HCT116 (cell line): ENCODE data around the gene THSD7B. TPM values are rescaled to one million over a fixed set of nuclear protein-coding genes. Genes with fewer than 3 reads are reported as not detected.

Experiments used
- ATAC-seq: fragments of 200-7000 bp; cut with Tn5 transposase; 2 replicates; pipeline ENCODE4 v1.9.1; 2020; ENCODE audit warnings: mild to moderate bottlenecking, moderate library complexity
- BruUV-seq: library from RNA; stranded (reverse); fragments of 400-500 nt; replicated peaks from 2 replicates; lab custom pipeline; 2021; lab: Mats Ljungman, UMichigan
- CTCF ChIA-PET: fragments of 300-600 bp; sonication (Branson Sonifier 250); formaldehyde crosslinking; loops from one replicate; lab custom pipeline; 2021; ENCODE audit warnings: antibody characterized with exemption; lab: Charles Lee
- POLR2A ChIA-PET: fragments of 300-600, 350-600 bp; sonication (Branson Sonifier 250); formaldehyde crosslinking; loops from one replicate; lab custom pipeline; 2021; ENCODE audit warnings: antibody characterized with exemption; lab: Charles Lee
- RAD21 ChIA-PET, 2 experiments: fragments of 300-600 bp; sonication (Branson Sonifier 250); formaldehyde crosslinking; loops; one replicate each; lab custom pipeline; 2023; ENCODE audit warnings: low total read pairs in 2 of 2; ENCODE audit not compliant: uncharacterized antibody in 2 of 2, unreplicated experiment in 2 of 2, low non-redundant PET in 1 of 2; lab: Charles Lee
- DNase-seq: peaks from one replicate; pipeline ENCODE4 v3.0.0-alpha.2; 2010; ENCODE audit warnings: low read depth, low spot score
- H2AFZ ChIP-seq: fragments of 200-600 bp; shearing (Covaris generic), sonication (generic); 2 replicates; pipeline ENCODE4 v1.6.1; 2017; ENCODE audit warnings: low read depth, mixed run types, mixed read lengths, antibody characterized with exemption, low read length; ENCODE audit not compliant: poor library complexity, severe bottlenecking
- H3K27ac ChIP-seq: 2 replicates; pipeline ENCODE4 v1.5.1; 2012; ENCODE audit warnings: low read depth, low read length
- H3K27me3 ChIP-seq: fragments of 200-600 bp; sonication (generic); 2 replicates; pipeline ENCODE4 v1.6.1; 2016; ENCODE audit warnings: mixed run types, low read length, mixed read lengths; ENCODE audit not compliant: insufficient read depth
- H3K36me3 ChIP-seq, 2 experiments: fragments of 200-500 bp in 1 of 2; fragments of 200-600 bp in 1 of 2; sonication (Bioruptor generic) in 1 of 2; sonication (generic) in 1 of 2; 2 replicates each; pipeline versions ENCODE4 v1.5.1 to v1.6.1; 2014 to 2016; ENCODE audit warnings: low read length in 2 of 2, inconsistent platforms in 1 of 2, mixed read lengths in 1 of 2, mixed run types in 1 of 2; ENCODE audit not compliant: insufficient read depth in 2 of 2, control insufficient read depth in 1 of 2
- H3K4me1 ChIP-seq, 2 experiments: fragments of 200-600 bp in 1 of 2; sonication (generic) in 1 of 2; 2 replicates each; pipeline versions ENCODE4 v1.5.1 to v1.6.1; 2012 to 2017; ENCODE audit warnings: low read length in 2 of 2, inconsistent platforms in 1 of 2, mild to moderate bottlenecking in 1 of 2, mixed read lengths in 1 of 2, mixed run types in 1 of 2, moderate library complexity in 1 of 2; ENCODE audit not compliant: insufficient read depth in 2 of 2, control insufficient read depth in 1 of 2
- H3K4me2 ChIP-seq: fragments of 200-600 bp; sonication (generic); 2 replicates; pipeline ENCODE4 v1.6.1; 2017; ENCODE audit warnings: mixed run types, low read length, mixed read lengths
- H3K4me3 ChIP-seq, 2 experiments: fragments of 200-600 bp in 1 of 2; sonication (generic) in 1 of 2; replicated peaks in 1 of 2; 2 replicates each; pipeline ENCODE4 v1.5.1; 2011 to 2016; ENCODE audit warnings: low read length in 2 of 2, control low read depth in 1 of 2, low read depth in 1 of 2, mild to moderate bottlenecking in 1 of 2, mixed read lengths in 1 of 2, mixed run types in 1 of 2
- H3K79me2 ChIP-seq: fragments of 200-600 bp; sonication (generic); 2 replicates; pipeline ENCODE4 v1.6.1; 2017; ENCODE audit warnings: mild to moderate bottlenecking, mixed run types, low read length, moderate library complexity, mixed read lengths; ENCODE audit not compliant: insufficient read depth
- H3K9ac ChIP-seq: fragments of 200-600 bp; sonication (generic); 2 replicates; pipeline ENCODE4 v1.6.1; 2016; ENCODE audit warnings: low read length, mixed read lengths
- H3K9me2 ChIP-seq: fragments of 200-600 bp; sonication (generic), shearing (Covaris generic); 2 replicates; pipeline ENCODE4 v1.6.1; 2017; ENCODE audit warnings: mixed run types, mild to moderate bottlenecking, moderate library complexity; ENCODE audit not compliant: insufficient read depth
- H3K9me3 ChIP-seq, 2 experiments: fragments of 200-500 bp in 1 of 2; fragments of 200-600 bp in 1 of 2; sonication (Bioruptor generic) in 1 of 2; sonication (generic) in 1 of 2; 2 replicates each; pipeline ENCODE4 v1.6.1; 2014 to 2017; ENCODE audit warnings: low read length in 2 of 2, mixed read lengths in 2 of 2, inconsistent platforms in 1 of 2, low read depth in 1 of 2, mild to moderate bottlenecking in 1 of 2, mixed run types in 1 of 2, moderate library complexity in 1 of 2; ENCODE audit not compliant: control insufficient read depth in 1 of 2, insufficient read depth in 1 of 2
- H4K20me1 ChIP-seq: fragments of 200-600 bp; sonication (generic), shearing (Covaris generic); 2 replicates; pipeline ENCODE4 v1.6.1; 2017; ENCODE audit warnings: mixed run types, mild to moderate bottlenecking, moderate library complexity; ENCODE audit not compliant: insufficient read depth
- ATF3 ChIP-seq: IDR thresholded peaks from 2 replicates; pipeline ENCODE4 v1.6.1; 2012
- CBX3 ChIP-seq: IDR thresholded peaks from 2 replicates; pipeline ENCODE4 v1.6.1; 2012; ENCODE audit warnings: low read depth
- CEBPB ChIP-seq: IDR thresholded peaks from 2 replicates; pipeline ENCODE4 v1.6.1; 2012; ENCODE audit warnings: low read depth
- EGR1 ChIP-seq: IDR thresholded peaks from 2 replicates; pipeline ENCODE4 v1.6.1; 2012; ENCODE audit warnings: low read depth
- EZH2phosphoT487 ChIP-seq: fragments of 200-600 bp; IDR thresholded peaks from 2 replicates; pipeline ENCODE4 v1.6.1; 2018; ENCODE audit warnings: antibody characterized with exemption, borderline replicate concordance
- FOSL1 ChIP-seq: IDR thresholded peaks from 2 replicates; pipeline ENCODE4 v1.6.1; 2012; ENCODE audit warnings: low read depth
- JUND ChIP-seq: IDR thresholded peaks from 2 replicates; pipeline ENCODE4 v1.6.1; 2012
- REST ChIP-seq: IDR thresholded peaks from 2 replicates; pipeline ENCODE4 v1.6.1; 2012; ENCODE audit warnings: low read depth
- SIN3A ChIP-seq: IDR thresholded peaks from 2 replicates; pipeline ENCODE4 v1.6.1; 2012; ENCODE audit warnings: low read depth
- SP1 ChIP-seq: IDR thresholded peaks from 2 replicates; pipeline ENCODE4 v1.6.1; 2012; ENCODE audit warnings: low read depth
- SRF ChIP-seq: IDR thresholded peaks from 2 replicates; pipeline ENCODE4 v1.6.1; 2012; ENCODE audit warnings: low read depth
- TCF7L2 ChIP-seq: IDR thresholded peaks from 2 replicates; pipeline ENCODE4 v1.7.0; 2011; ENCODE audit warnings: borderline replicate concordance, inconsistent platforms; ENCODE audit not compliant: insufficient read depth, insufficient read length; ENCODE audit errors: extremely low read depth
- YY1 ChIP-seq: IDR thresholded peaks from 2 replicates; pipeline ENCODE4 v1.6.1; 2011; ENCODE audit warnings: low read length, low read depth, moderate library complexity, mild to moderate bottlenecking; ENCODE audit not compliant: insufficient replicate concordance; ENCODE audit errors: extremely low read depth
- ZFX ChIP-seq: fragments of 450-650 bp; IDR thresholded peaks from 2 replicates; pipeline ENCODE4 v1.6.1; 2017
- ZNF274 ChIP-seq: fragments of 200-500 bp; sonication (Bioruptor generic); IDR thresholded peaks from 2 replicates; pipeline ENCODE4 v1.6.1; 2014; ENCODE audit warnings: mild to moderate bottlenecking, low read depth, low read length, inconsistent platforms
- intact Hi-C: fragments of 100-400 bp; cut with micrococcal nuclease; formaldehyde crosslinking; loops from 2 replicates; pipeline ENCODE4 v1.10.0; 2022
- total RNA-seq: library from RNA; stranded (reverse); gene quantifications from one replicate; pipeline ENCODE4 v1.2.1, GENCODE V29; 2021; ENCODE audit not compliant: unreplicated experiment
- TF ChIP-seq, protein P1 (sequence below), 3 experiments: fragments of 200-600 bp in 1 of 3; sonication (generic) in 1 of 3; IDR thresholded peaks in 2 of 3; conservative IDR thresholded peaks in 1 of 3; 2 replicates each; pipeline ENCODE4 v1.5.1; 2012 to 2017; ENCODE audit warnings: low read depth in 2 of 3, low read length in 2 of 3, antibody characterized with exemption in 1 of 3, borderline replicate concordance in 1 of 3, control low read depth in 1 of 3, mild to moderate bottlenecking in 1 of 3, mixed read lengths in 1 of 3, mixed run types in 1 of 3, moderate library complexity in 1 of 3; ENCODE audit not compliant: insufficient read depth in 1 of 3
- TF ChIP-seq, protein P2 (sequence below): IDR thresholded peaks from 2 replicates; pipeline ENCODE4 v1.6.1; 2012

Gene THSD7B
- total RNA-seq, 1 experiment from 2014 or later = not detected

DNA sequence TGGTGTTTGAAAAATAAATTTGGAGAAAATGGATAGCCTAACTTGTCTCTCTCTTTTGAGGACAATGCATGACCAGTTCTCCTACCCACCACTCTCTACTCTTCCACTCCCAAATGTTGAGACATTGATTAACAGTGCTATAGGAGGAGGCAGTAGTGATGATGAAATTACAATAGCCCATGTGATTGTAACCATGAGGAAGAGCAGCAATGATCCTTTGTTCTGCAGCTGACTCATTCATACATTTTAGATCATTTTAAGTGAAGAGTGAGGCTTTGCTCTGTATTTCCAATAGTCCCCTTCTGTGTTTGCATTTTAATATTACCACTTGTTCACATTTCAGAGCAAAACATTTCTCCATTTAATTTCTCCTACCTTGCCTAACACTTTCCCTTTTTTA is 592.3 kb downstream of the THSD7B start (continued):
- TF ChIP-seq REST (no peak), EZH2phosphoT487 (no peak), ZFX (no peak), SIN3A (no peak), TCF7L2 (no peak), ZNF274 (no peak), CBX3 (no peak)
- TF ChIP-seq, all 23 proteins: peak for 0

DNA sequence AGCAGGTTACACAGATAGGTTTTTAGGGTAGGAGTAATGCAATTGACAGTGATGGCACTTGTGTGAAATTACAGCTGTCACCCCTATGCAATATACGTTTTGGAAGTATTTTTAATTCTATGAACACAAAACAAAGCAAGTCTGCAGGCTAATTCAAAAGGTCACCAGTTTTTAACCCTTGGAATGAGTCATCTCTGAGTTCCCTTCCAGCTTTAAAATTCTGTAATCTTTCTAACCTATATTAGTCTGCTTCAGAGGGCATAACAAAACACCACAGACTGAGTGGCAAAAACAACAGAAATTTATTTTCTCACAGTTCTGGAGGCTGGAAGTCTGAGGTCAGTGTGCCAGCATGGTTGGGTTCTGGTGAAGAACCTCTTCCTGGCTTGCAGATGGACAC is 602.0 kb downstream of the THSD7B start:
- ChIA-PET POLR2A (no interaction called here), CTCF (no interaction called here), RAD21 (no interaction called here)
- Histone ChIP-seq H4K20me1 (no peaks in the 10 kb centered on the region), H3K9me3 (peaks cover 5 to 7% of the 10 kb centered on the region in 2 experiments; a peak in 1 of 4 replicates), H3K4me3 (no peak overlapping the region), H2AFZ (no peak overlapping the region), H3K27me3 (no peaks in the 10 kb centered on the region), H3K79me2 (no peaks in the 10 kb centered on the region), H3K4me1 (no peaks in the 10 kb centered on the region), H3K27ac (no peak overlapping the region), H3K36me3 (no peaks in the 10 kb centered on the region), H3K9me2 (no peaks in the 10 kb centered on the region), H3K4me2 (no peak overlapping the region), H3K9ac (no peak overlapping the region)
- ATAC-seq (no peak), DNase-seq (no peak)
- intact Hi-C loops = no loop called here
- no TSS peak for BruUV-seq
- TF ChIP-seq SP1 = no peak
- no peak for TF ChIP-seq FOSL1
- TF ChIP-seq ATF3 = no peak
- TF ChIP-seq EZH2phosphoT487 = no peak
- no peak for TF ChIP-seq SIN3A
- TF ChIP-seq ZNF274 = no peak
- TF ChIP-seq, protein P1, sequence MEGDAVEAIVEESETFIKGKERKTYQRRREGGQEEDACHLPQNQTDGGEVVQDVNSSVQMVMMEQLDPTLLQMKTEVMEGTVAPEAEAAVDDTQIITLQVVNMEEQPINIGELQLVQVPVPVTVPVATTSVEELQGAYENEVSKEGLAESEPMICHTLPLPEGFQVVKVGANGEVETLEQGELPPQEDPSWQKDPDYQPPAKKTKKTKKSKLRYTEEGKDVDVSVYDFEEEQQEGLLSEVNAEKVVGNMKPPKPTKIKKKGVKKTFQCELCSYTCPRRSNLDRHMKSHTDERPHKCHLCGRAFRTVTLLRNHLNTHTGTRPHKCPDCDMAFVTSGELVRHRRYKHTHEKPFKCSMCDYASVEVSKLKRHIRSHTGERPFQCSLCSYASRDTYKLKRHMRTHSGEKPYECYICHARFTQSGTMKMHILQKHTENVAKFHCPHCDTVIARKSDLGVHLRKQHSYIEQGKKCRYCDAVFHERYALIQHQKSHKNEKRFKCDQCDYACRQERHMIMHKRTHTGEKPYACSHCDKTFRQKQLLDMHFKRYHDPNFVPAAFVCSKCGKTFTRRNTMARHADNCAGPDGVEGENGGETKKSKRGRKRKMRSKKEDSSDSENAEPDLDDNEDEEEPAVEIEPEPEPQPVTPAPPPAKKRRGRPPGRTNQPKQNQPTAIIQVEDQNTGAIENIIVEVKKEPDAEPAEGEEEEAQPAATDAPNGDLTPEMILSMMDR (IDR thresholded peaks at IDR 0.05 in 2 of 3, conservative IDR thresholded peaks at IDR 0.05 in 1 of 3; ENCODE audit: borderline replicate concordance in 1 of 3, insufficient read depth in 1 of 3, low read depth in 2 of 3, low read length in 2 of 3) = no peak
- no peak for TF ChIP-seq CEBPB
- TF ChIP-seq, protein P2, sequence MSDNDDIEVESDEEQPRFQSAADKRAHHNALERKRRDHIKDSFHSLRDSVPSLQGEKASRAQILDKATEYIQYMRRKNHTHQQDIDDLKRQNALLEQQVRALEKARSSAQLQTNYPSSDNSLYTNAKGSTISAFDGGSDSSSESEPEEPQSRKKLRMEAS = no peak
- TF ChIP-seq EGR1 = no peak
- no peak for TF ChIP-seq REST
- no peak for TF ChIP-seq JUND
- TF ChIP-seq SRF = no peak
- TF ChIP-seq YY1 = no peak
